GM12872 (cell line): ENCODE data around the gene RABGAP1.

Source experiments
- CTCF ChIP-seq: IDR thresholded peaks from 3 replicates; pipeline ENCODE4 v1.5.1; 2011; ENCODE audit warnings: low read depth, mild to moderate bottlenecking, low read length, moderate library complexity; ENCODE audit not compliant: insufficient read depth

The RABGAP1 gene

GRCh38 chr9:123002754-123003153 lies 61.9 kb downstream of the RABGAP1 start:
- TF ChIP-seq CTCF, result no peak

GRCh38 chr9:123003466-123003865 lies 62.6 kb downstream of the RABGAP1 start:
- no peak for TF ChIP-seq CTCF

- TF ChIP-seq CTCF, result no peak
These were observed 65.1 kb downstream of the RABGAP1 start for GRCh38 chr9:123005964-123006363.

GRCh38 chr9:123007269-123007668 lies 66.4 kb downstream of the RABGAP1 start:
- no peak for TF ChIP-seq CTCF

- TF ChIP-seq CTCF, result no peak
These were observed 68.1 kb downstream of the RABGAP1 start for GRCh38 chr9:123008909-123009308.

GRCh38 chr9:123011380-123011779 lies 70.6 kb downstream of the RABGAP1 start:
- TF ChIP-seq CTCF, result no peak

- TF ChIP-seq CTCF, result no peak
These were observed 71.2 kb downstream of the RABGAP1 start for GRCh38 chr9:123011878-123012528.
